Measurements from ENCODE around the gene ARHGEF25. TPM values are rescaled to one million over a fixed set of nuclear protein-coding genes. Genes with fewer than 3 reads are reported as not detected.

The ARHGEF25 gene
- total RNA-seq, 1 experiment from 2014 or later: 5.2 TPM

DNA sequence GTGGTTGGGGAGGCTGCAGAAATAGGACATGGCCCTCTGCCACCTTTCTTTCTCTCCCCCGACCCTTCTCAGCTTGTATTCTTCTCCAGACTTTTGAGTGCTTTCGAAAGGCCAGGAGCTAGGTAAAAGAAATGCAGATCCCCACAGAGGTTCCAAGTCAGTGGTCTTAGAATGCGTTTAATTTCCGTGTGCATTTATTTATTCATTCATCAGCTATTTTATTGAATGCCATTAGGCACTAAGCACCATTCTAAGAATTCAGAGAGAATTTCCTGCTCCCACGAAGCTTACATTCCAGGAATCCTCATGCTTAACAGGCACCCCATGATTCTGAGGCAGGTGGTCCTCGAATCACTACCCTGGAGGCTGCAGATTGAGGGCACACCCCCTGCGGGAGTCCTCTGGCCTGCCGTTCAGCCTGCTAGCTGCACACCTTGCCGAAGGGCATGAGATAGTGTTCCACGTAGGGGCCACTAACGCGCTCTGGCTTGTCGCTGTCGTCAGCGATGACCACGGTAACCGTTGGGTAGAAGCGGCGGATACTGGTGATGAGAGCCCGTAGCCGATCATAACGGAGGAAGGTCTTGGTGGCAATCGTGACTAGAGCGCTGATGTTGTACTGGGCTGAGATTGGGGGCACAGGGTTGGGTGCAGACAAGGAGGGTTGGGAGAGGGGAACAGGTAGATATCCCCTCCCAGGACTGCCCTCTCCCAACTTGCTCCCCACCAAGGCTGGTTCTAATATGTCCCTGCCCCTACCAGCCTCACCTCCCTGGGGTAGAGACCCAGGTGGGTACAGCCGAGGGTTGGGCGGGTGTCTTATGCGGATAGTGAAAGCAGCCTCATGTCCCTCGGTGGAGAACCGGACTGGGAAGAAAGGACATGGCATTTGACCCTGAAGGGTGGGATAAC, 17.3 kb downstream of the ARHGEF25 start:
- H3K36me3 Mint-ChIP-seq (ENCODE audit: insufficient read depth, unreplicated experiment): no peaks in the 10 kb centered on the region
- Histone ChIP-seq H3K4me3 (ENCODE audit: low read depth, low read length) (no peak overlapping the region), H3K27me3 (replicated peaks; ENCODE audit: control insufficient read depth, insufficient read depth, low read length) (no peaks in the 10 kb centered on the region), H3K9me3 (no peaks in the 10 kb centered on the region), H3K4me1 (no peaks in the 10 kb centered on the region), H3K36me3 (ENCODE audit: control insufficient read depth, insufficient read depth, low read length) (no peaks in the 10 kb centered on the region)
- POLR2A ChIA-PET: no interaction called here
- H3K4me1 Mint-ChIP-seq (ENCODE audit: low read depth, unreplicated experiment): peaks cover 4% of the 10 kb centered on the region
- TF ChIP-seq, protein P1, sequence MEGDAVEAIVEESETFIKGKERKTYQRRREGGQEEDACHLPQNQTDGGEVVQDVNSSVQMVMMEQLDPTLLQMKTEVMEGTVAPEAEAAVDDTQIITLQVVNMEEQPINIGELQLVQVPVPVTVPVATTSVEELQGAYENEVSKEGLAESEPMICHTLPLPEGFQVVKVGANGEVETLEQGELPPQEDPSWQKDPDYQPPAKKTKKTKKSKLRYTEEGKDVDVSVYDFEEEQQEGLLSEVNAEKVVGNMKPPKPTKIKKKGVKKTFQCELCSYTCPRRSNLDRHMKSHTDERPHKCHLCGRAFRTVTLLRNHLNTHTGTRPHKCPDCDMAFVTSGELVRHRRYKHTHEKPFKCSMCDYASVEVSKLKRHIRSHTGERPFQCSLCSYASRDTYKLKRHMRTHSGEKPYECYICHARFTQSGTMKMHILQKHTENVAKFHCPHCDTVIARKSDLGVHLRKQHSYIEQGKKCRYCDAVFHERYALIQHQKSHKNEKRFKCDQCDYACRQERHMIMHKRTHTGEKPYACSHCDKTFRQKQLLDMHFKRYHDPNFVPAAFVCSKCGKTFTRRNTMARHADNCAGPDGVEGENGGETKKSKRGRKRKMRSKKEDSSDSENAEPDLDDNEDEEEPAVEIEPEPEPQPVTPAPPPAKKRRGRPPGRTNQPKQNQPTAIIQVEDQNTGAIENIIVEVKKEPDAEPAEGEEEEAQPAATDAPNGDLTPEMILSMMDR (IDR thresholded peaks at IDR 0.05; ENCODE audit: insufficient read depth in 1 of 2, low read depth in 1 of 2, low read length in 1 of 2, severe bottlenecking in 1 of 2, unreplicated experiment in 1 of 2): no peak
- no peak overlapping the region for H3K27ac Mint-ChIP-seq (ENCODE audit: unreplicated experiment)
- no peaks in the 10 kb centered on the region for H3K9me3 Mint-ChIP-seq (ENCODE audit: unreplicated experiment)
- H3K4me3 Mint-ChIP-seq (ENCODE audit: unreplicated experiment): no peak overlapping the region
- intact Hi-C loops (cut with micrococcal nuclease; ENCODE audit: unreplicated experiment): no loop called here
- BruUV-seq (replicated peaks): no TSS peak
- CTCF ChIA-PET: interaction anchor here (0.5 kb wide), 1 partner anchor 94 kb away, joined by 3 read pairs; no protein-coding TSS in a partner anchor
- DNase-seq: no peak
- peaks cover 8% of the 10 kb centered on the region for H3K27me3 Mint-ChIP-seq (ENCODE audit: insufficient read depth, unreplicated experiment)

DNA sequence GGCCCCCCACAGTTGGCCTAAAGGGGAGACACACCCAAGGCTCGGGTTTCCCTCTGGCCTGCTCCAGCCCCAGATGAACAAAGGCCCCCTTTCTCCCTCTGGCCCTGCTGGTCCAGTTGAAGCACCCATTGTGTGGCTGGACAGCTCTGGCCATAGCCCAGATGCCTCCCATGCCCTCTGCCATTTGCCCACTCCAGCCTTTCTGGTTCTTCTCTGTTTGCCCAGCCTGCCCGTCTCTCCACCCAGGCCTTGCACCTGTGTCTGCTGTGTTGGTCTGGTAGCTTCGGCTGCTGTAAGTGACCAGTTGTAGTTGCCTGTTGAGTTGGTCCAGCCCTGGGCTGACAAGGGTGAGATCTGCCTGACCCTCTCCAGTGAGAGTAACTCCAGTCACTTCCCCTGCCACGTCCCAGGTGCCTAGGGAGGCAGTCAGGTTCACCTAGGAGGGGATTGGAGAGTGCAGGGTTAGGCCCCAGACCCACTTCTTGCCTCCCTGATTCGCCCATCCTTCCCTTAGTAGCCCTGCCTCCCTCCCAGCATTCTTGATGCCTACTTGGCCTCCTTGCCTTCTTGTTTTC, 18.7 kb downstream of the ARHGEF25 start:
- no peaks in the 10 kb centered on the region for H3K9me3 ChIP-seq
- no peaks in the 10 kb centered on the region for H3K9me3 Mint-ChIP-seq (ENCODE audit: unreplicated experiment)
- no peak for DNase-seq
- peaks cover 5% of the 10 kb centered on the region for H3K4me1 Mint-ChIP-seq (ENCODE audit: low read depth, unreplicated experiment)
- TF ChIP-seq, protein P1 (IDR thresholded peaks at IDR 0.05; ENCODE audit: insufficient read depth in 1 of 2, low read depth in 1 of 2, low read length in 1 of 2, severe bottlenecking in 1 of 2, unreplicated experiment in 1 of 2): no peak
- ChIA-PET CTCF (no interaction called here), POLR2A (interaction anchor here (0.6 kb wide), 1 partner anchor 114 kb away, joined by 3 read pairs; no protein-coding TSS in a partner anchor)
- H3K4me3 ChIP-seq (ENCODE audit: low read depth, low read length): no peak overlapping the region
- no peak overlapping the region for H3K27ac Mint-ChIP-seq (ENCODE audit: unreplicated experiment)
- no TSS peak for BruUV-seq (replicated peaks)
- H3K36me3 ChIP-seq (ENCODE audit: control insufficient read depth, insufficient read depth, low read length): no peaks in the 10 kb centered on the region
- intact Hi-C loops (cut with micrococcal nuclease; ENCODE audit: unreplicated experiment): no loop called here
- H3K36me3 Mint-ChIP-seq (ENCODE audit: insufficient read depth, unreplicated experiment): no peaks in the 10 kb centered on the region
- H3K27me3 ChIP-seq (replicated peaks; ENCODE audit: control insufficient read depth, insufficient read depth, low read length): no peaks in the 10 kb centered on the region
- no peaks in the 10 kb centered on the region for H3K4me1 ChIP-seq
- H3K27me3 Mint-ChIP-seq (ENCODE audit: insufficient read depth, unreplicated experiment): peaks cover 1% of the 10 kb centered on the region
- H3K4me3 Mint-ChIP-seq (ENCODE audit: unreplicated experiment): no peak overlapping the region

DNA sequence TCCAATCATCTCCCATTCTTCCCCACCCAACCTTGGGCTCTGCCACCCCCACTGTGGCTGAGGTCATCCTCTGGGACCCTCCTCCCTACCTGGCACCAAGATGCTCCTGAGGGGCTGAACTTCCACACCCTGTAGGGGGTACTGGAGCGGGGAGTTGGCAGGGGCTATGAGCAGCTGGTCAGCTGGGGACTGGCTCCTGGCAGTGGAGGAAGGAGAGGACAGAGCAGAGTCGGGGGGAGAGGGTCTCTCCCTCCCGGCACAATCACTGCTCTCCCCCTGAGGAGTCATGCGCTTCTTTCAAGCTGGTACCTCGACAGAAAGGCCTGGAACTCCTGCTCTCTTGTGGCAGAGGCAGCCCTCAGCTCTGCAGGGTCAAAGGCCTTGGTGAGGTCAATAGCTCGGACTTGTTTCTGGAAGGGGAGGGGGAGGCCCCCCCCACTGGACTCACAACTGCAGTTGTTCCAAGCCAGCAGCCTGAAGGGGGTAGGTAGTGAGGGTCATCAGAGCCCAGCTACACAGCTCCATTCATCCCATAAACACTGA, 19.7 kb downstream of the ARHGEF25 start:
- no peak overlapping the region for H3K4me3 Mint-ChIP-seq (ENCODE audit: unreplicated experiment)
- ChIA-PET CTCF (interaction anchor here (1.0 kb wide), 1 partner anchor 48 kb away, joined by 3 read pairs; no protein-coding TSS in a partner anchor), POLR2A (no interaction called here)
- TF ChIP-seq, protein P1 (IDR thresholded peaks at IDR 0.05; ENCODE audit: insufficient read depth in 1 of 2, low read depth in 1 of 2, low read length in 1 of 2, severe bottlenecking in 1 of 2, unreplicated experiment in 1 of 2): no peak
- no peaks in the 10 kb centered on the region for H3K27me3 Mint-ChIP-seq (ENCODE audit: insufficient read depth, unreplicated experiment)
- intact Hi-C loops (cut with micrococcal nuclease; ENCODE audit: unreplicated experiment): no loop called here
- no peaks in the 10 kb centered on the region for H3K9me3 Mint-ChIP-seq (ENCODE audit: unreplicated experiment)
- DNase-seq: no peak
- H3K36me3 Mint-ChIP-seq (ENCODE audit: insufficient read depth, unreplicated experiment): no peaks in the 10 kb centered on the region
- no peaks in the 10 kb centered on the region for H3K9me3 ChIP-seq
- no peaks in the 10 kb centered on the region for H3K27me3 ChIP-seq (replicated peaks; ENCODE audit: control insufficient read depth, insufficient read depth, low read length)
- H3K4me3 ChIP-seq (ENCODE audit: low read depth, low read length): no peak overlapping the region
- no peaks in the 10 kb centered on the region for H3K36me3 ChIP-seq (ENCODE audit: control insufficient read depth, insufficient read depth, low read length)
- no peaks in the 10 kb centered on the region for H3K4me1 ChIP-seq
- no TSS peak for BruUV-seq (replicated peaks)
- peaks cover 5% of the 10 kb centered on the region for H3K4me1 Mint-ChIP-seq (ENCODE audit: low read depth, unreplicated experiment)
- no peak overlapping the region for H3K27ac Mint-ChIP-seq (ENCODE audit: unreplicated experiment)

Data from Caco-2 (cell line).